A673 (cell line): ENCODE measurements around the gene ADORA2A. TPM values are rescaled to one million over a fixed set of nuclear protein-coding genes. Genes with fewer than 3 reads are reported as not detected.

Experiments
- BruUV-seq: library from RNA; stranded (reverse); fragments of 400-500 nt; replicated peaks from 2 replicates; lab custom pipeline; 2021; lab: Mats Ljungman, UMichigan
- CTCF ChIA-PET: fragments of 300-600 bp; sonication (Branson Sonifier 250); formaldehyde crosslinking; loops from one replicate; lab custom pipeline; 2022; ENCODE audit warnings: antibody characterized with exemption; lab: Charles Lee
- POLR2A ChIA-PET: fragments of 300-600 bp; sonication (Branson Sonifier 250); formaldehyde crosslinking; loops from one replicate; lab custom pipeline; 2022; ENCODE audit warnings: antibody characterized with exemption; ENCODE audit not compliant: low non-redundant PET; lab: Charles Lee
- DNase-seq: peaks from one replicate; pipeline ENCODE4 v3.0.0-alpha.2; 2015; ENCODE audit warnings: low spot score
- H3K27ac ChIP-seq: fragments of 200-600 bp; sonication (generic); 2 replicates; pipeline ENCODE4 v1.5.1; 2016; ENCODE audit warnings: mixed run types, low read depth, mild to moderate bottlenecking, mixed read lengths, antibody characterized with exemption, low read length; ENCODE audit not compliant: poor library complexity, severe bottlenecking
- H3K27me3 ChIP-seq: fragments of 200-600 bp; sonication (generic); replicated peaks from 2 replicates; pipeline ENCODE4 v1.6.1; 2017; ENCODE audit warnings: mixed run types, low read depth, mild to moderate bottlenecking, mixed read lengths, antibody characterized with exemption, low read length; ENCODE audit not compliant: insufficient read depth, poor library complexity
- H3K36me3 ChIP-seq: fragments of 200-600 bp; sonication (generic); 2 replicates; pipeline ENCODE4 v1.6.1; 2016; ENCODE audit warnings: mixed run types, mild to moderate bottlenecking, mixed read lengths, antibody characterized with exemption, low read length; ENCODE audit not compliant: insufficient read depth, poor library complexity, severe bottlenecking
- H3K4me1 ChIP-seq: fragments of 200-600 bp; sonication (generic); 2 replicates; pipeline ENCODE4 v1.6.1; 2017; ENCODE audit warnings: mixed run types, mild to moderate bottlenecking, mixed read lengths, antibody characterized with exemption, low read length; ENCODE audit not compliant: insufficient read depth, poor library complexity, severe bottlenecking
- H3K4me3 ChIP-seq: fragments of 200-600 bp; sonication (generic); 2 replicates; pipeline ENCODE4 v1.5.1; 2016; ENCODE audit warnings: low read depth, mixed run types, mild to moderate bottlenecking, mixed read lengths, low read length; ENCODE audit not compliant: poor library complexity, severe bottlenecking
- H3K9me3 ChIP-seq: fragments of 200-600 bp; sonication (generic); 2 replicates; pipeline ENCODE4 v1.6.1; 2016; ENCODE audit warnings: mixed run types, low read depth, mild to moderate bottlenecking, mixed read lengths, antibody characterized with exemption, low read length; ENCODE audit not compliant: poor library complexity, severe bottlenecking
- EZH2 ChIP-seq: fragments of 200-600 bp; sonication (generic); IDR thresholded peaks from 2 replicates; pipeline ENCODE4 v1.6.1; 2017; ENCODE audit warnings: borderline replicate concordance, low read depth, mild to moderate bottlenecking, mixed read lengths, antibody characterized with exemption, low read length; ENCODE audit not compliant: poor library complexity, severe bottlenecking
- intact Hi-C: fragments of 100-400 bp; cut with micrococcal nuclease; formaldehyde crosslinking; loops from one replicate; pipeline ENCODE4 v1.10.0; 2022; ENCODE audit not compliant: unreplicated experiment
- total RNA-seq: library from RNA; stranded (reverse); gene quantifications from 2 replicates; pipeline ENCODE4 v1.2.3, GENCODE V29; 2021
- TF ChIP-seq, protein P1 (sequence below): fragments of 300-800, 200-600 bp; sonication (generic); conservative IDR thresholded peaks from 2 replicates; pipeline ENCODE4 v1.5.1; 2017; ENCODE audit warnings: low read depth, mild to moderate bottlenecking, antibody characterized with exemption, low read length, moderate library complexity, mixed read lengths

ADORA2A gene
- total RNA-seq, 1 experiment from 2014 or later = 9.6 TPM

GRCh38 chr22:24441406-24442351 lies 14.3 kb downstream of the ADORA2A start:
- no TSS peak for BruUV-seq

GRCh38 chr22:24442352-24442744 lies 14.9 kb downstream of the ADORA2A start:
- TF ChIP-seq, protein P1, sequence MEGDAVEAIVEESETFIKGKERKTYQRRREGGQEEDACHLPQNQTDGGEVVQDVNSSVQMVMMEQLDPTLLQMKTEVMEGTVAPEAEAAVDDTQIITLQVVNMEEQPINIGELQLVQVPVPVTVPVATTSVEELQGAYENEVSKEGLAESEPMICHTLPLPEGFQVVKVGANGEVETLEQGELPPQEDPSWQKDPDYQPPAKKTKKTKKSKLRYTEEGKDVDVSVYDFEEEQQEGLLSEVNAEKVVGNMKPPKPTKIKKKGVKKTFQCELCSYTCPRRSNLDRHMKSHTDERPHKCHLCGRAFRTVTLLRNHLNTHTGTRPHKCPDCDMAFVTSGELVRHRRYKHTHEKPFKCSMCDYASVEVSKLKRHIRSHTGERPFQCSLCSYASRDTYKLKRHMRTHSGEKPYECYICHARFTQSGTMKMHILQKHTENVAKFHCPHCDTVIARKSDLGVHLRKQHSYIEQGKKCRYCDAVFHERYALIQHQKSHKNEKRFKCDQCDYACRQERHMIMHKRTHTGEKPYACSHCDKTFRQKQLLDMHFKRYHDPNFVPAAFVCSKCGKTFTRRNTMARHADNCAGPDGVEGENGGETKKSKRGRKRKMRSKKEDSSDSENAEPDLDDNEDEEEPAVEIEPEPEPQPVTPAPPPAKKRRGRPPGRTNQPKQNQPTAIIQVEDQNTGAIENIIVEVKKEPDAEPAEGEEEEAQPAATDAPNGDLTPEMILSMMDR = no peak
- TF ChIP-seq EZH2 = no peak
- BruUV-seq = no TSS peak
- no peaks in the 10 kb centered on the region for H3K27me3 ChIP-seq
- DNase-seq = no peak
- POLR2A ChIA-PET = interaction anchor here (0.6 kb wide), 1 partner anchor 88 kb away, joined by 5 read pairs; no protein-coding TSS in a partner anchor
- no peak overlapping the region for H3K4me3 ChIP-seq
- peak overlapping the region; percentile 67 for H3K27ac ChIP-seq
- CTCF ChIA-PET = interaction anchor here (0.5 kb wide), 1 partner anchor 60 kb away, joined by 3 read pairs; no protein-coding TSS in a partner anchor
- H3K36me3 ChIP-seq = no peaks in the 10 kb centered on the region
- intact Hi-C loops = no loop called here
- H3K9me3 ChIP-seq = no peaks in the 10 kb centered on the region
- H3K4me1 ChIP-seq = peaks cover 30% of the 10 kb centered on the region

More at GRCh38 chr22:24441406-24442351, 14.3 kb downstream of the ADORA2A start:
- Histone ChIP-seq H3K9me3 (no peaks in the 10 kb centered on the region), H3K36me3 (no peaks in the 10 kb centered on the region), H3K4me1 (peaks cover 30% of the 10 kb centered on the region), H3K27ac (peak overlapping the region; percentile 67), H3K27me3 (no peaks in the 10 kb centered on the region), H3K4me3 (no peak overlapping the region)
- POLR2A ChIA-PET = interaction anchor here (0.6 kb wide), 1 partner anchor 88 kb away, joined by 5 read pairs; no protein-coding TSS in a partner anchor
- intact Hi-C loops = no loop called here
- no peak for DNase-seq
- CTCF ChIA-PET = interaction anchor here (0.5 kb wide), 1 partner anchor 61 kb away, joined by 3 read pairs; no protein-coding TSS in a partner anchor
- TF ChIP-seq EZH2 = no peak
- TF ChIP-seq, protein P1 = no peak

- POLR2A ChIA-PET = no interaction called here
- Histone ChIP-seq H3K9me3 (no peaks in the 10 kb centered on the region), H3K27ac (no peak overlapping the region), H3K36me3 (no peaks in the 10 kb centered on the region), H3K27me3 (no peaks in the 10 kb centered on the region), H3K4me3 (no peak overlapping the region), H3K4me1 (peaks cover 35% of the 10 kb centered on the region)
- no TSS peak for BruUV-seq
- no peak for DNase-seq
- intact Hi-C loops = no loop called here
- CTCF ChIA-PET = no interaction called here
- TF ChIP-seq, protein P1 = no peak
- TF ChIP-seq EZH2 = no peak
These were observed 16.3 kb downstream of the ADORA2A start for GRCh38 chr22:24443668-24444067.
